GM19035 (cell line): ENCODE results near the gene PAPSS1.
"Not testable (repeated sequence)": the region's sequence is repeated elsewhere in the genome, so short reads cannot be mapped to it uniquely, and the experiment has no call there.

Source experiments
- ATAC-seq: cut with Tn5 transposase; IDR thresholded peaks from one replicate; pipeline ENCODE4 v1.9.1; 2021; ENCODE audit not compliant: unreplicated experiment

The PAPSS1 gene

GRCh38 chr4:107689912-107690587, 30.0 kb downstream of the PAPSS1 start:
- no peak for ATAC-seq

GRCh38 chr4:107688421-107688820, 31.6 kb downstream of the PAPSS1 start:
- ATAC-seq = no peak

GRCh38 chr4:107685740-107686139, 34.3 kb downstream of the PAPSS1 start:
- ATAC-seq = no peak

GRCh38 chr4:107683873-107684272, 36.2 kb downstream of the PAPSS1 start:
- no peak for ATAC-seq

- no peak for ATAC-seq
These were observed 37.7 kb downstream of the PAPSS1 start for GRCh38 chr4:107682306-107682705.

GRCh38 chr4:107669068-107669467, 51.0 kb downstream of the PAPSS1 start:
- no peak for ATAC-seq

GRCh38 chr4:107666134-107666533, 53.9 kb downstream of the PAPSS1 start:
- no peak for ATAC-seq

GRCh38 chr4:107665001-107665400, 55.0 kb downstream of the PAPSS1 start:
- no peak for ATAC-seq

GRCh38 chr4:107658400-107659336, 61.4 kb downstream of the PAPSS1 start:
- no peak for ATAC-seq

GRCh38 chr4:107655289-107655688, 64.7 kb downstream of the PAPSS1 start:
- ATAC-seq = no peak

GRCh38 chr4:107654694-107655093, 65.3 kb downstream of the PAPSS1 start:
- no peak for ATAC-seq

GRCh38 chr4:107651408-107651807, 68.6 kb downstream of the PAPSS1 start:
- ATAC-seq = not testable (repeated sequence)

GRCh38 chr4:107650251-107650650, 69.8 kb downstream of the PAPSS1 start:
- no peak for ATAC-seq

- ATAC-seq = no peak
These were observed 71.6 kb downstream of the PAPSS1 start for GRCh38 chr4:107648178-107648991.

GRCh38 chr4:107647591-107647990, 72.4 kb downstream of the PAPSS1 start:
- no peak for ATAC-seq

GRCh38 chr4:107645604-107646003, 74.4 kb downstream of the PAPSS1 start:
- no peak for ATAC-seq

- ATAC-seq = no peak
These were observed 77.0 kb downstream of the PAPSS1 start for GRCh38 chr4:107643021-107643420.

GRCh38 chr4:107640878-107641277, 79.2 kb downstream of the PAPSS1 start:
- ATAC-seq = no peak

GRCh38 chr4:107640197-107640596, 79.8 kb downstream of the PAPSS1 start:
- no peak for ATAC-seq

- no peak for ATAC-seq
These were observed 84.3 kb downstream of the PAPSS1 start for GRCh38 chr4:107635735-107636134.

- no peak for ATAC-seq
These were observed 88.5 kb downstream of the PAPSS1 start for GRCh38 chr4:107631560-107631959.
